Fibroblast of skin of left biceps (primary cell): ENCODE measurements around the gene ADPRHL1.
A peak's percentile ranks its signal among the peaks of the same experiment; 100 is the strongest.
"Not testable (repeated sequence)": the region's sequence is repeated elsewhere in the genome, so short reads cannot be mapped to it uniquely, and the experiment has no call there.

Experiments
- DNase-seq, 2 experiments: peaks; one replicate each; pipeline ENCODE4 v3.0.0-alpha.2; 2013; ENCODE audit warnings: low read depth in 2 of 2

ADPRHL1 gene

DNA sequence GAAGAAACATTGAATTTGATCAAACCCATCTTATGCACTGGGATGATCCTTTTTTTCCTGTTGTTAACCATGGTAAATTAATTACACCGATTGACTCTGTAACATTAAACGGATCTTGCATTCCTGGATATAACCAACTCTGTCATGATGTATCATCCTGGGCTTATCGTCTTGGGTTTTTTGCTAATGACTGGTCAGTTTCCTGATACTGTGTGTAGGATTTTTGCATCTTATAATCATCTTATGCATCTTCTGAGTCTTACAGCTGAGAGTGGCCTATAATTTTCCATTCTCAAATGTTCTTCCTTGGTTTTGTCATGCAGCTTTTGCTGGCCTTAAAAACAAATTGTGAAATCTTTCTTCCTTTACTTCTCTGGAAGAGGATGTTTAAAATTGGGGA, 24.4 kb upstream of the ADPRHL1 start:
- DNase-seq: no peak

DNA sequence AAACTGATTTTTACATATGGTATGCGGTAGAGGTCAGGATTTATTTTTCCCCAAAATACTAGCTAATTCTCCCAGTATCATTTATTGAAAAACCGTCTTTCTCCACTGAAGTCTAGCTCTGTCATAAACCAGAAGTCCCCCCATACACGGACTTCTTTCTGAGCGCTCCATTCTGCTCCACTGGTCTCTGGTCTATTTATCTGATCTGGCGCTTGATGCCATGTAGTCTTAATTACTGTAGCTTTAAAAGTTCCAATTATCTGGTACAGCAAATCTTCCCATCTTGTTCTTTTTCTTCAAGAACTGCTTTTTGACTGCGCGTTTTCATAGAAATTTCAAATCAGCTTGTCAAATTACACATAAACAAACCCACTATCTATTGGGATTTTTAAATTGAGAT, 23.5 kb upstream of the ADPRHL1 start:
- DNase-seq: no peak

DNA sequence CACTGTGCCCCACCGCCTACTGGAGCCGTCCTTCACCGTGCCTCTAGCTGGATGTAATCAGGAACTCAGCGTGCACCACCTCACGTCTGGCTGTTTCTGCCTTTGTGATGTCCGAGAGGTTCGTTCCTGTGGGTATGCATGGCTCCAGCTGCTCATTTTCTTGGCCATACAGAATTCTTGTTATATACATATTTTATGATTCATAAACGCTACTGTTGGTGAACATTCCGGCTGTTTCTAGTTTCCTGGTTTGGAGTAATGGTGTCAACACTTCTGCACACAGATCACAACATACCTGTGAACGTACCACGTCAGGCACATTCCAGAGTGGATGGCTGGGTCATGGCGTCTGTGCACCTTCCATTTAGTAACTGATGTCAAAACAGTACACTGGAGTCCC, 22.6 kb upstream of the ADPRHL1 start:
- no peak for DNase-seq

DNA sequence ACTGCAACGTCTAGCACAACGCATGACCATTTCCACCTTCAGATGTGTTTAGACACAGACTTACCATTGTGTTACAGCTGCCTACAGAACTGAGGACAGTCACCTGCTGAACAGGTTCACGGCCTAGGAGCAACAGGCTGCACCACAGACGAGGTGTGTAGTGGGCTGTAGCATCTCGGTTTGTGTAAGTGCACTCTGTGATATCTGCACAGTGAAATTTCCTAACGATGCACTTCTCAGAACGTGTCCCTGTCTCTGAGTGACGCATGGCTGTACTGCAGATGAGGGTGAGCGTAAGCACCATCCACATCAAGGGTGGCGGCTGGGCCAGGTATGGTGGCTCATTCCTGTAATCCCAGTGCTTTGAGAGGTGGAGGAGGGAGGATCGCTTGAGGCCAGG, 22.0 kb upstream of the ADPRHL1 start:
- no peak for DNase-seq

DNA sequence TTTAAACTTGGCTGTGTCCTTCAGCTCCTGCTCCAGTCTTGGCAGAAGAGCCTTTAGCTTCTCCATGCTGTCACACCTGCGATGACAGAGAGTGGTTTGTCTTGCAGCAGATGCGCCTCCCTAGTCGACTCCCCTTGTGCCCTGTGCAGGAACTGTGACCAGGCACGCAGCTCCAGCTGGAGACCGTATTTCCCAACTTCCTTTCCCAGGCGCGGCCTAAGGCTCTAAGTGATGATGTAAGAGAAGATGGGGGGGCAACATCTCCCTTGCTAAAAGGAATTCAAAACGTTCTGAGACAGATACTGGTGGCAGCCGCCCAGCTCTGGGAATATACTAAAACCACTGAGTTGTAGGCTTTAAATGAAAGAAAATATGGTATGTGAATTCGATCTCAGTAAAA, 20.9 kb upstream of the ADPRHL1 start:
- DNase-seq: peak; percentile 24 to 30

DNA sequence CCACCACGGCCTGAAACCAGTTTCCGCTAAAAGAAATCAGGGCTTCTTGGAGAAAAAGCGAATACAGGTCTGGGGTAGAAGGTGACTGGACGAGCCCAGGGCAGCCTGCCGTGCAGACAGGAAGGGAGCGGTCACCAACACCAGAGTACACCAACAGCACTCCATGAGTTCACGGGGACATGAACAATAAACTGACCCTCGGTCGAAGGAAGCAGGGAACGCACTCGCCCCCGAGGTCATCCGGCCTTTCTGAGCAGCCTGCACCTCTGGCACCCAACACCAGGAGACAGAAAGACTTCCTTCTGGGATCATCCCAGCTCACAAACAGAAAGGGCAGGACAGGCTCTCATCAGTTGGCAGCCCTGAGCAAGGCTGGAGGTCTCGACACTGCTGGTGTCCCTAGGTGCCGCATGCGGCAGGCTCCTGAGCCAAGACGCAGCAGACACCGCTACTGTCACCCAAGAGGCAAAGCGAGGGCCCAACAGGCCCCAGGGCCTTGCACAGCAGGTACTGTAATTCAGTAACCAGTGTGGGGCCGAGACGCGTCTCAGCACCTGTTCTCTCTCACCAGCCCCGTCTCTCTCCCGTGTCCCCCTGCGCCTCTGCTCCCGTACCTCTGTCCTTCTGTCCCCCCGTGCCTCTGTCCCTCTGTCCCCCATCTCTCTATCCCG, 19.2 kb upstream of the ADPRHL1 start:
- DNase-seq: no peak

DNA sequence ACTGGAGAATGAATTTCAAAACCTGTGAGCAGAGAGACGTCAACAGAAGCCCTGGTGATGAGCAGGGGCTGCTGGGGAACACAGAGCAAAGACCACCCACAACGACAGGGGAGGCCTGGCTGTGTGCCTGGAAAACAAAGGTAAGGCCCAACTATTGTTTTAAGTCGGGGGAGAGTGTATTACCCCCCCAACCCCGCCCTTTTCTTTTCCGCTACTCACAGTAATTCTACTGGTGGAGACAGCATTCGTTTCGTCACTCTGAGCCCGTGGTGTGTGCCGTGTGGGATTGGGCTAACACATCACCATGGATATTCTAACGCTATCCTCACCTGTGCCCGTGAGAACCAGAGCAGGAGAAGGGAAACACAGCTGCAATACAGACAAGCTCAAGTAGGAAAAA, 18.6 kb upstream of the ADPRHL1 start:
- no peak for DNase-seq

DNA sequence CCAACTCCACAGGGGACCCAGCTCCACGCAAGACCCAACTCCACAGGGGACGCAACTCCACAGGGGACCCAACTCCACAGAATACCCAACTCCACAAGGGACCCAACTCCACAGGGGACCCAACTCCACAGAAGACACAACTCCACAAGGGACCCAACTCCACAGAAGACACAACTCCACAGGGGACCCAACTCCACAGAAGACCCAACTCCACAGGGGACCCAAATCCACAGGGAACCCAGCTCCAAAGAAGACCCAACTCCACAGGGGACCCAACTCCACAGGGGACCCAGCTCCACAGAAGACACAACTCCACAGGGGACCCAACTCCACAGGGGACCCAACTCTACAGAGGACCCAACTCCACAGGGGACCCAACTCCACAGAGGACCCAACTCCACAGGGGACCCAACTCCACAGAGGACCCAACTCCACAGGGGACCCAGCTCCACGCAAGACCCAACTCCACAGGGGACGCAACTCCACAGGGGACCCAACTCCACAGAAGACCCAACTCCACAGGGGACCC, 17.4 kb upstream of the ADPRHL1 start:
- DNase-seq: not testable (repeated sequence)

DNA sequence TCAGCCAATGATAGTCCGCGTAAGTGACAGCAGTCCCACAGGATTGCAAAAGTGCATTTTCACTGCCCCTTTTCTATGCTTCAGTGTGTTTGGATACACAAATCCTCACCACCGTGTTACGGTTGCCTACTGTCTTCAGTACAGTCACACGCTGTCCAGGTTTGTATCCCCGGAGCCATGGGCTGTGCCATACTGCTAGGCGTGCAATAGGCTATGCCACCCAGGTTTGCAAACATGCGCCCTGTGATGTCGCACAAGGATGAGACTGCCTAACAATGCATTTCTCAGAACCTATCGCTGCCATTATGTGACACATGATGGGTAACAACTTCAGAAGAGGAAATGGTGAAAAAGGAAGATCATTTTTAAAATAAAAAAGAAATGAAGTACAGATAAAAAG, 16.8 kb upstream of the ADPRHL1 start:
- DNase-seq: no peak

DNA sequence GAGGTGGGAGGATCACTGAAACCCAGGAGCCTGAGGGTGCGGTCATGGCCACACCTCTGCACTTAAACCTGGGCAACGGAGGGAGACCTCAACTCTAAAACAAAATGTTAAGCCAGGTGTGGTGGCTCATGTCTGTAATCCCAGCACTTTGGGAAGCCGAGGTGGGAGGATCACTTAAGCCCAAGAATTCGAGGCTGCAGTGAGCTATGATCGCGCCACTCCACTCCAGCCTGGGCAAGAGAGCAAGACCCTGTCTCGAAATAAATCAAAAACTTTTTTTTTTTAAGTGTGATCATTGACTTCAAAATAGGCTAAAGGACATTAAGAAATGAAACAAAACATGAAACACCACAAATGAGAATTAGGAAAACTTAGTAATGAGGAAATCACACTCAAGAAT, 16.3 kb upstream of the ADPRHL1 start:
- no peak for DNase-seq

DNA sequence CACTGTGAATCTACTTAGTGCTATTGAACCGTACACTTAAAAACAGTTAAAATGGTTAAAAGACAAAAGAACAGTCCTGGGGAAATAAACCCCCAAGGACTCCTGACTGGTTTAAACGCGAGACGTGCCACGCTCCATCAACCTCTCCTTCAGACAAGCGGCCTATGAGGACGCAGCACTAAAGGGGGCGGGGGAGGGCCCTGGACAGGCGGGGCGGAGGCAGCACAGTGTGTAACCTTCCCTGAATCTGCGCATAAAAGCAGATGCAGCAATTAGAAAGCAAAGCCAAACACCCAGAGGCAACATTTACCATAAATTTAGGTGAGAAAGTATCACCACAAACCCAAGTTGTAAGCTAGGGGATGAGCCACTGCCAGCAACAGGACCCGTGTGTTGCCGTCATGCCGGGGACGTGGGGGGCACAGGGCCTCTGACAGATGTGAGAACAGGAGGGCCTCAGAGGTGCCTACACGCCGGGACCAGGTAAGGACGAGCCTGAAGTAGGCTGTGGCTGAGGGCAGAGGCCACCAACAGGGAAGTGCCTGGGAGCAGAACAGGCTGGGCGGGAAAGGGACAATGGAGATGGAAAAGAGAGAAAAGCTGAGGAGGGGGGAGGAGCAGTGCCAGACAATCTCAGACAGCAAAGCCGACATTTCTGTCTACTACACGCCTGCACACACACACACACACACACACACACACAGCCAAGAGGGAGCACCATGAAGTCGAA, 15.3 kb upstream of the ADPRHL1 start:
- no peak for DNase-seq

DNA sequence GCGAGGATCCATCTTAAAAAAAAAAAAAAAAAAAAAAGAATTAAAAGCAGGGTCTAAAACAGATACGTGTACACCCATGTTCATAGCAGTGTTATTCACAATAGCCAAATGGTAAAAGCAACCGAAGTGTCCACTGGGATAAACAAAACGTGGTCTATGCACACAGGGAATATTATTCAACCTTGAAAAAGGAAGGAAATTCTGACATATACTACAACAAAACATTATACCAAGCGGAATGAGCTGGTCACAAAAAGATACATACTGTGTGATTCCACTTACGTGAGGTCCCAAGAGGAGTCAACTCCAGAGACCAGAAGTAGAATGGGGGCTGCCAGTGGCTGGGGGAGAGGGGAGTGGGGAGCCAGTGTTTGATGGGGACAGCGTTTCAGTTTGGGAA, 14.7 kb upstream of the ADPRHL1 start:
- DNase-seq: no peak

DNA sequence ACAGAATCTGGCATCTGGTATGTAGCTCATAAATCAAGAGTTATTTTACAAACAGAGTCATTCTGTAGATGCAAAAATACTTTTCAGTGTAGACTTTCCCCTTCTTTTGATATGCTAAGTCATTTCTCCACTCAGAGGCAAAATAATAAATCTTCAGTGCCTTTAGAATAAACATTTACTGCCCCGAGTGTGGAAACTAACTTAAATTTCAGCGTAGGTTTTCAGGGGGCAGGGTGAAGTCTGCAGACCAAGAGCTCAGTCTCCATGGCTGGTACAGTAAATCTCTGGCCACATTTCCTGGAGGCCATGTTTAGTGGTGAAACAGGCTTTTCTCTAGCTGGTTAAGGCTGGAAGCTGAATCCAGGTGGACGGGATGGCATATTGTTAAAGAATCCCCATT, 13.1 kb upstream of the ADPRHL1 start:
- no peak for DNase-seq

DNA sequence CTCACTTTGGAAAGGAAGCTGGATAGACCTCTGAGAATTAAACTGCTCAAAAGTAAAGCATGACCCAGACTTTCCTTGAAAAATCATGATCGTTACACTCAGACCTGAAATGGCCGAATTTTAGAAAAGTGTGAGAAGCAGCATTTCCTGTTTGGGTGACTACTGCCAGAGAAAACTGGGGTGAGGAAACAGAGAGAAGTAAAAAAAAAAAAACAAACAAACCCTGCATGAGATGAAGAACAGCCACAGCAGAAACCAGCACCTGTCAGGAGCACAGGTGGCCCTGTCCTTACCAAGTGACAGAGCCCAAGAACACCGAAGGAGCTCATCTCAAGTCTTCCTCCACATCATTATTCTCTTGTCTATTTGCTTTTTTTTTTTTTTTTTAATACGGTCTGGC, 12.0 kb upstream of the ADPRHL1 start:
- DNase-seq: no peak

DNA sequence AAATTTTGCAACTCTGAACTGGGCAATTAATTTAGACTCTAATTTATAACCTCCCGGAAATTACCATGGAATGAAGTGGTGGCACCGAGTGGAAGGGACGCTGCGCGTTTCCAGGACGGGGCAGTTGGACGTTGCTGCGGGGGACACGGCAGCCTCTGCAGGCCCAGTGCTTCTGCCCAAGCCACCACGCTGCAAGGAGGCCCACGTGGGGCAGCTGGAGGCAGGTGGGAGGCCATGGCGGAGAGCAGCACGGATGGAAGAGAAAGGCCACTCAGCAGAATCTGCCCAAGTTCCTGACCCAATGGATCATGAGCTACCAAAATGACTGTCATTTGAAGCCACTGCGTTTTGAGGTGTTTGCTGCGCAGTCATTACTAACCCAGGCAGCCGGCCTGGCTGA, 11.2 kb upstream of the ADPRHL1 start:
- no peak for DNase-seq

DNA sequence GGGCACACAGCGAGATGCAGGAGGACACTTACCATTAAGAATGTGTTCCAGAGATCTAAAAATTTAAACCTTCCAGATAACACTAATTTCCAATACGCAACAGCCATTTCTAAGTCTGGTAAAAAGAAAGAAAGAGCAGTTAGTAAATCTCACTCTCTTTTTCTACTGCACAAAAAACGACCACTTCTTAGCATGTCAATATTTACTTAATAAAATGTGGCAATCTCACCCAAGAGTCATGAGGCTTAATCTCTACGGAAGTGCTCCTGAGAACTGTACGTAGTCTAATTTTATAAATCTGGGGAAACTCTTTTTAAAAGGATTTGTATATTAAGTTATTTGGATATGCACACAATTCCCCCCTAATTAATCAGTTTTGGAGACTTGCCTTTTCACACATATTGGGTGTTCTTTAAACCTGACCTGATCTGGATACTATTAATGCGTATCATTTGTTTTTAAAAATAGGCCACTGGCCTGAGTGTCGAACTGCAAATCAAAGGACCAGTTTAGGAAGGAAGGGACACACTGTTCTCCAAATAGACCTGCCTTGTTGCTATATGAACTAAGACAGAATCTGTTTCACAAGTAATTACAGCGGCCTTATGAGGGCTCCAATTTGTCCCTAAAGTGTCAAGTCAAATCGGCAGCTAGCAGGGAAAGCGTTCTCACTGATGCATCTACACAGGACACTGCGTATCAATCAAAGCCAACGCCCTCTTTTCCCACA, 7.9 kb upstream of the ADPRHL1 start:
- no peak for DNase-seq

DNA sequence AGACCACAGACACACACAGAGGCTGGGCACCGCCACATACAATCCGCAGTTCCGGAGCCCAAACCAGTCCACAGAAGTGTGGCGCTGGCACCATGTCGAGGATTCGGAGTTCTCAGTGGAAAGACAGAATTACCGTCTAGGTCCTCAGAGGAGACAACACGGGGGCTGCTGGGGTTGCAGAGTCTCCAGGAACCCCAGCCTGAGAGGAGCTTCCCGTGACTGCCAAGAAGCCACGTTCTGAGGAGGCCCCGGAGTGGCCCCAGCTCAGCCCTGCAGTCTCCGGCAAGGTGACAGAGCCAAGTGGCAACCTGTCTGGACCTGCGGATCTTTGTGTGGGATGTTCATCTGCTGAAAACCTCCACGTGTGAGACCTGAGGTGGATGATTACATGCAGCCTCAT, 7.3 kb upstream of the ADPRHL1 start:
- DNase-seq: no peak

DNA sequence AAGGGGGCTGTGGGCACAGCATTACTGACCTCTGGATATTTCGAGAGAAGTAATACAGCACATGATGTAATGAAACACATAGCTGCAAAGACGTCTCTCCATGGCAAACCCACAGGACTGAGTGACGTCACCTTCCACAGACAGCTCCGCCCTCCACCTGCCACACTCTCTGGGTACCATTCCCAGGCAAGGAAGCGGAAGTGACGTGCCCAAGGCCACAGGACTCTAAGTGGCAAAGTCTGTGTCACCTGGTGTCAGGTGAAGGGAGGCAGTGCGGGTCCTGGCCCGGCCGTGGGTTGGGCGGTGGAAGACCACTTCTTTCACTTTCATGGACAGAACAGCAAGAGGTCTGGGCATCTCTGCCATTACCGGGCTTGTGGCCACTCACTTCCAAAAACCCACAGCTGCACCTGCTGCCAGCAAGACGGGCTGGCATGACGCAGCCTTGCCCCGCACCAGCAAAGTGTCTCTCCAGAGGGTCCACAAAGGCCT, 6.8 kb upstream of the ADPRHL1 start:
- no peak for DNase-seq

DNA sequence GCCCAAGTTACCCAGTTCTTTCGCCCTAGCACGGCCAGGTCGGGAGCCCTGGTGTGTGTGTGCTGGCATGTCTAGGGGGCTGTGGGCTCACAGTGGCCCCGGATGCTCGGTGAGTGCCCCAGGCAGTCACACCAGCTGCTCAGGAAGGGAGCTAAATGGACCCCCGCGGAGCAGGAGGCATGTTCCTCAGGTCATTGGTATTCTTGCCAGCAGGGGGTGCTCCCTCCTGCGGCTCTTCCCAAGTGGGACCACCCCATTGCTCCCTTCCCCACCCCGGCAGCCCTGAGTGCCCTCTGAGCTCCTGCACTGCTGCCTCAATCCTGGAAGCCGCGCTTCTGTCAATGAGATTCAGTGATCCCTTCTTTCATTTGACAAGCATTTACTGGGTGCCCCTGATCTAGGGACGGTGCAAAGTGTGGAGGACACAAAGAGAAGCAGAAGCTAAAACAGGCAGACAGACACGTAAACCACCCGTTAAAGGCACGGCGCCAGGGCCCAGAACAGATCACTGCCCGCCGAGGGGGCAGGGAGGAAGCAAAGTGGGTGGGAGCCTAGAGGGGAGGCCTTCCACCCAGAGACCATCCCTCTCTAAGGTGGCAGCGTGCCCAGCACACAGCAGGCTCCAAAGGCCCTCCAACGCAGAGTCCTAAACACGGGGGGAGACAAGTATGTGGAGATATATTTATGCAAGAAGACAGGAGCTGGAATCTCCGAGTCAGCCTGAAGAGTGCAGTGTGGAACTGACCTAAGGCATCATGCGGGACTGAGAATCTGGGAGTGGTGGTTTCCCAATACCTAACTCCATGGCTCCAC, 5.2 kb upstream of the ADPRHL1 start:
- no peak for DNase-seq

DNA sequence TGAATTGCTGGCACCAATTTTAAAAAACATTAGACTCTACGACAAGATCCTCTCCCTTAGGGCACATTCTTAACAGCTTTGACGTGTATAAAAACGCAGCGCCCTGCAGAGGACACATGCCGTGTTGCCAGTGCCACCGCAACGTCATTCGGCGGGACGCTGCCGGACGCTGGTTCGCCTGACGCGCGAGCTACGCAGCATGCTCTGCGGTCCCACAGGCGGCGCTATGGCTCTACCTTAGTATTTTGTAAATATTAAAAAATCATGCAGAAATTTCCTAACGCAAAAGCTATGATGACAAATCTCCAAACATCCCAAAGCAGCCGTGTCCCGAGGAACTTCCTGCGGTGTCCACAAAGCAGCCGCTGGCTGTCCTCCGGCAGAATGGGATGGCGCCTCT, 4.2 kb upstream of the ADPRHL1 start:
- no peak for DNase-seq

DNA sequence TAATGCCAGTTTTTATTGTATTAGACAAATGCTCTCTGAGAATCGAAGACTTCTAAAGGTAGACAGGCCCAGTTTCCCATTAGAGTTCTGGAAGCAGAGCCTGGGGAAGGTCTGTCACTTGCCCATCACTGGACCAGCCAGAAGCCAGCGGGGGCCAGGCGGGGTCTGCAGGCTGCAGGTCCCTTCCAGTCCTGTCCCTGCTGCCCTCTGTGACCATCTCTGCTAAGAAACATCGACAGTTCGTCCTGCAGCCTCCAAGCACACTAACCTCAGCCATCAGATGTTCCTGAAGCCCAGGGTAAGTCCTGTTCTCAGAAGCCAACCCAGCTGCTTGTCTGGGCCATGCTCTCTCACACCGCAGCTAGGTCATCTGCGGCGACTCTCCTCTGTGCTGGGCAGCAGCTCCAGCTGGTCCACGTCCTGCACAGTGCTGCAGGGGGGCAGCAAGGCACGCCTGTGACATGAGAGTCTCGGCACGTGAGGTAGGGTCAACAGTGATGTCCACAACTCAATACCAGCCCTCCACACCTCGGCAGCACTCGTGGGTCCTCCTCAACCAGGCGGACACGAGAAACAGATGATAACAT, 2.9 kb upstream of the ADPRHL1 start:
- DNase-seq: no peak
